Measurements from ENCODE around the gene IRAK2.
A peak's percentile ranks its signal among the peaks of the same experiment; 100 is the strongest.

Gene IRAK2

GRCh38 chr3:10188804-10189556 lies 24.3 kb downstream of the IRAK2 start:
- DNase-seq (ENCODE audit: low read depth in 2 of 2) = no peak

DNA sequence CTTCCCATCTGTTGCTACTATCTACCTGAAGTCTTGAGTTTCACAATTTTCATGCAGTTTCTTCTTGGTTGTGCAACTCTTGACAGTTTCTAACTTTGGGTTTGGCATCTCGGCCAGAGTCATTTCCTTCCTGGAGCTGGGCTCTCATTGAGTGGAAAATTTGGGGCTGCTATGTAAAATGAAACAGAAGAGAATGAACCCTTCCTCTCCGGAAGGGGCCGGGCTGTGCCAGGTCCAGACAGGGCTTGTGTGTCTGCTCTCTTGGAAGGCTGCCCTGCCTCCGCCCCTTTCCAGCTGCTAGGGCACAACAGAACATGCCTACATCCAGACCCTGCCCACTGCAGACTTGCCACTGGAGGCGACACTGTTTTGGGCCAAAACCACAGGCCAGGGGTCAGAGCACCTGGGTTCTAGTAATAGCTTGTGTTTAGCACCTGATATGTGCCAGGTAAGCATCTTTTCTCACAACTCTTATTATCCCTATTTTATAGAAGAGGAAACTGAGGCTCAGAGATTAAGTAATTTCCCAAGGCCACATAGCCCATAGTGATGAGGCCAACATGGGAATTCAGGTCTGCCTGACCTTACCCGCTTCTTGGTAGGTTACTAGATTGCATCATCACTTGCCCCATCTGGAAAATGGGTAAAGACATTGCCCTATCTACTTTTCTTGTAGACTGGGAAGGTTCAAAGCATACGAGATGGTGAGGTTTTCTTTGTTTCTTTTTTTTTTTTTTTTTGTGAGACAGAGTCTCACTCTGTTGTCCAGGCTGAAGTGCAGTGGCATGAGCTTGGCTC lies 25.0 kb downstream of the IRAK2 start:
- no peak for DNase-seq (ENCODE audit: low read depth in 2 of 2)

DNA sequence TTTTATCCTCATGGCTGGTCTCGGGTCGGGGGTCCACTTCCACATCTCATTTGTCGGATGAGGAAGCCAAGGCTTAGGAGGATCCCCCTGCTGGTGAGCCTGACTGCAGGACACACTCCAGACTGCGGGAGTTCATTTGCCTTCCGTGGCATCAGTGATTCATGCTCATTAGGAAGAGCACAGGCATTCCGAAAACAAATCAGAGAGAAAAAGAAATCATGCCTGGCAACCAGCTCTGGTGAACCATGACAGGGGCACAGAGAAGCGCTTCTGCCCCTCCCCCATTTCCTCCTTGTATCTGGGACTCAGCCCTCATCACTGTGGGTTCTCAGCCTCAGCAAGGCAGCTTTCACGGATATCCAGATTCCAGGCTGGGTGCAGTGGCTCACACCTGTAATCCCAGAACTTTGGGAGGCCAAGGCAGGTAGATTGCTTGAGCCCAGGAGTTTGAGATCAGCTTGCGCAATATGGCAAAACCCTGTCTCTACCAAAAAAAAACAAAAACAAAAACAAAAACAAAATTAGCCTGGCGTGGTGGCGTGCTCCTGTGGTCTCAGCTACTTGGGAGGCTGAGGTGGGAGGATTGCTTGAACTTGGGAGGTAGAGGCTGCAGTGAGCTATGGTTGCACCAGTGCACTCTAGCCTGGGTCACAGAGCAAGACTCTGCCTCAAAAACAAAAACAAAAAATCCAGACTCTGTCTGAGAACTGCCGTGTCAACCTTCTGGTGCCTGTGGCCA lies 28.4 kb downstream of the IRAK2 start:
- DNase-seq (ENCODE audit: low read depth in 2 of 2) = peak in 1 of 2 donors; percentile 26

- no peak for DNase-seq (ENCODE audit: low read depth in 2 of 2)
Measured at GRCh38 chr3:10193692-10194327, 29.1 kb downstream of the IRAK2 start.

DNA sequence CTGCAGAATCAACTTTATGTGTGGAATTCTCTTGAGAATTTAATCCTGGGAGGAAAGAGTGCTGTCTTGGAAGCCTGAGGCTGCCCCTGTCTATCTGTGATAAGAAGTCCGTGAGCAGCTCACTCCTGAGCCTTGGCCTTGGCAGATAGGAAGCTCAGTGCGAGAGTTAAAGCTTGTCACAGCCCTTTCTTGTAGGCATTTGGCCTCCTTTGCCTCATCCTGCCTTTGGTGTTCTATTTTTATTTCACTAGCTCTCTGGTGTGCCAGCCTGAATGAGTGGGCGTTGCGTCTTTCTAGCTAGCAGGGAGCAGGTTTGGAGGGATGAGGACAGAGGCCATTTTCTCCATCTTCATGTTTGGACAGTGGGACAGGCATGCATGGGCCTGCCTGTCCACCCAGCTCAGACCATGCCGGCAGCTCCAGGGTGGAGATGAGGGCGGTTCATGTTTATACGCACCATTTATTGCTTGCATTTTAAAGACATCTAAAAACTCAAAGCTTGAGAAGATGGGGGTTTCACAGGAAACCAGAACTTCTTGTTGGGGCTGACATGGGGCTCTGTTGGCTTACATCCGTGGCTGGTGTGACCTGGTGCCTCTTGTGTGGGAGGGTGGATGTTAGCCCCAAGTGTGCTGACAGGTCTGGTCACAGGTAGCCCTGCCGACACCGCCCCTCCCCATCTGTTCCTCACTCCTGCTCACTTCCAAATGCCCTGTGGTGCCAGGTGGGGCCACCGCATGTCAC lies 29.8 kb downstream of the IRAK2 start:
- DNase-seq (ENCODE audit: low read depth in 2 of 2) = peak in 1 of 2 donors; percentile 22

- DNase-seq (ENCODE audit: low read depth in 2 of 2) = no peak
Measured at GRCh38 chr3:10195366-10196089, 30.8 kb downstream of the IRAK2 start.

DNA sequence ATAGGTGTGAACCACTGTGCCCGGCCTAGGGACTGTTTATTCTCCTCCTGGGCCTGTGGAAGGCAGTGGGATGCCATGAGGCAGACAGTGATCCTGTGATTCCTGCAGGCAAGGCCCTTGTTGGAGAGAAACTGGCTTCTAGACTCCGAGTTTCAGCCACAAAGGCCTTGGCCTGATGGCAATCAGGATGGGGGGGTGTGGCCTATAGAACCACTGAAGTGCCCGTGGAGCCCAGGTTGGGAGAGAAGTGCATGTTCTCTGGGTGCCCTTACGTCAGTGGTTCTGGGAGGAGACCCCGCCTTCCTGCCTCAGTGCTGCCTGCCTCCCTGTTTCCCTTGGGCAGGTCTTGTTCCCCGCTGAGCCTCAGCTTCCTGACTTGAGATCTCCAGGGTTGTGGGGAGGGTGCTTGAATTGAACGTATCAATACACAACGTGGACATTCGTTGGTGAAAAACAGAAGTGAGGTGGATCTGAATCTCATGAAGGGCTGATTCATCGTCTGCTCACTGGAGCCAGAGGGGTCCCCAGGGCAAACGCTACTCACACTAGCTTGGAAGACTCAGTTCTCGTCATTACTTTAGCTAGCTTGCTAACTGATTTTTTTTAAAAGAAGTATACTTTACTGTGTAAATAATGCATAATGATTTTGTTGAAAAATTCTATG lies 31.8 kb downstream of the IRAK2 start:
- no peak for DNase-seq (ENCODE audit: low read depth in 2 of 2)

- DNase-seq (ENCODE audit: low read depth in 2 of 2) = no peak
Measured at GRCh38 chr3:10198226-10198625, 33.5 kb downstream of the IRAK2 start.

DNA sequence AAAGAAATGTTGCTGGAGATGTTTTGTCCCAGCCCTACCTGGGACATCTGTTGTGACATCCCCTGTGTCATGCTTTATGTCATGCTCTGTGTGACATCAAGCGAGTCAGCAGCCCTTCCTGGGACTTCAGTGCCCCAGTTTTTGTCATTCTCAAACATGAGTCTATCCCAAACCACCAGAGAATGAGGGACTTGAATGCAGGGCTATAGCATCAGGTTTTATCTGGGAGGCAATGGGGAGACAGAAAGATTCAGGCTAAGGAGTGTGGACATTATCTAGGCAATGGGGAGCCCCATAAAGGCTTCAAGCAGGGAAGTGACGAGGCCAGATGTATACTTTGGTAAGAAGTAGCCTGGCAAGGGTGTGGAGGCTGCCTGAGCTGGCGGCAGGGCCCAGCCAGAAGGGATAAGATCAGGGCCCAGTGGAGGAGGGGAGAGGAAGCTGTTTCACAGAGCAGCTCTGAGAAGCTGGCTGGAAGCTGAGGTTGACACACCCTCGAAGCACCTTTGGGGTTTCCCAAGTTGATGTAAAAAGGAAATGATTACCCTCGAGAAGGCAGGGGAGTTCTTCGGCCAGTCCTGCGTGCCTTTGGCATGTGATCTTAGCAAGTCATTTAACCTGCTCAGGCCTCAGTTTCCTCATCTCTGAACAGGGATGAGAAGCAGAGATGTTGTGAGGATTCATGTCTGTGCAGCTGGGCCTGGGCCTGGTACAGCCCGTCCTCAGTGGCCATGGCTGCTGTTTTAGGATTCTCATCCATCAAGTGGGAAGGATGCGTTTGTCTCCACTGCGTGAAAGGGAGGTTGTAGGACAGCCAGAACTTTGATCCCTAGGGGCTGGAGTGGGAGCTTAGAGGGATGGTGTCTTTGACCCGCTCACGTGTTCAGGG lies 34.3 kb downstream of the IRAK2 start:
- DNase-seq (ENCODE audit: low read depth in 2 of 2) = peak in 1 of 2 donors; percentile 54

DNA sequence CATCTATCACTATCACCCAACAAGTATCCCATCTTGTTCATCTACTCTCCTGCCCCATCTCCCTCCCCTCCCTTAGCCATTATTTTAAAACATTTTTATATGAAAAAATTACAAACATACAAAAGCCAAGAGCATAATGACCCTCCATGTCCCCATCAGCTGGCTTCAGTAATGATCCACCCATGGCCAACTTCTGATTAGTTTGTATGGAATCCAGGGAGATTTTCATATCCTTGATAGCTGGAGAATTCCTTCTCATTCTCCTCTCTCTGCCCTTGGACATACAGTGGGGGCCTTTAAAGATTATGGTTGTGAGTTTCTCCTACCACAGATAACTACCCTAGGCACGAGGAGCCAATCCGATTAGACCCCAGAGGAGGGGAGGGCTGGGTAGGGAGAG lies 40.2 kb downstream of the IRAK2 start:
- no peak for DNase-seq (ENCODE audit: low read depth in 2 of 2)

DNA sequence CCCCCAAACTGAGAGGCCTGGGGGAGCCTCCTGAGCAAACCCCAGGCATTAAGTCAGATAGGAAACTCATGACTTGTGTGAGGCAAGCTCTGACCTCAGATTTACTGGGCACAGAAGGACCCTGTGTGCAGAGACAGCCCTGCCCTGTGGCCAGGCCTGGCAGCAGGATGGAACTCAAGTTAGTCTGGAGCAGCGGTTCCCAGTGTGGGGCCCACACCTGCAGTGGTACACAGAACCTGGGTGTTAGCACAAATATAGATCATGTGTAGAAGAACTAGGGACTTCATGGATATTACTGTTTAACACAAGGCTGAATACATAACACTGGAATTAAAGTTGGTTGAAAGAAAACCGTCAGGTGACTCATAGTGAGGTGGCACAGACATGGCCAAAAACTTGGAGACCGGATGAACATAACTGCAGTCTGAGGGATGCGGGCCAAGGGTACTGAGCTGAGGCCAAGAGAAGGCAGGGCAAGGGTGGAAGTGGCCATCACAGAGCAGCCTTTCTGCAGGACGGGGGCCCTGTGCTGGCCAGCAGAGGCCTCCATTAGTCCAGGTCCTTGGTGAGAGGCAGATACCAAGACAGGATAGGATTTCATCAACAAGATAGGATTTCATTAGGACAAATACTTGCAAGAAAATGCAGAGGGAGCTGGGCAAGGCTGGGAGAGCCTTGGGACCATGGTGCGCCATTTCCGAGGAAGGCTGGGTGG lies 40.9 kb downstream of the IRAK2 start:
- DNase-seq (ENCODE audit: low read depth in 2 of 2) = no peak

GRCh38 chr3:10206166-10206511 lies 41.4 kb downstream of the IRAK2 start:
- no peak for DNase-seq (ENCODE audit: low read depth in 2 of 2)

DNA sequence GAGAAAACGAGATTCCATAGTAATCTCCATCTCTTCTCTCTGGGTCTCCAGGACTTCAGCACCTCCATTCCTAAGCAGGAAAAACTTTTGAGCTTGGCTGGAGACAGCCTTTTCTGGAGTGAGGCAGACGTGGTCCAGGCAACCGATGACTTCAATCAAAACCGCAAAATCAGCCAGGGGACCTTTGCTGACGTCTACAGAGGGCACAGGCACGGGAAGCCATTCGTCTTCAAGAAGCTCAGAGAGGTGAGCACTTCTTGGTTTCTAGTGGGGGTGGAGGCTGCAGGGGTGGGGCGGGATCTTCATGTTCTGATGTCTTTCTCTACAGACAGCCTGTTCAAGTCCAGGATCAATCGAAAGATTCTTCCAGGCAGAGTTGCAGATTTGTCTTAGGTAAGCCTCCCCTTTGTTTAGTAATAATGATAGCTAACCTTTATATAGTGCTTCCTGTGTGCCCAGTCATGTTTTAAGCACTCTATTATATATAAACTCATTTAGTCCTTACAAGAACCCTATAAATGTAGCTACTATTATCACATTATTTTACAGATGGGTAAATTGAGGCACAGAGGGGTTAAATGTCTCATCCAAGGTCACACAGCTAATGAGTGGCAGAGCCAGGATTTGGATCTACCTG lies 48.6 kb downstream of the IRAK2 start:
- DNase-seq (ENCODE audit: low read depth in 2 of 2) = no peak

- DNase-seq (ENCODE audit: low read depth in 2 of 2) = no peak
Measured at GRCh38 chr3:10215578-10216368, 51.1 kb downstream of the IRAK2 start.

DNA sequence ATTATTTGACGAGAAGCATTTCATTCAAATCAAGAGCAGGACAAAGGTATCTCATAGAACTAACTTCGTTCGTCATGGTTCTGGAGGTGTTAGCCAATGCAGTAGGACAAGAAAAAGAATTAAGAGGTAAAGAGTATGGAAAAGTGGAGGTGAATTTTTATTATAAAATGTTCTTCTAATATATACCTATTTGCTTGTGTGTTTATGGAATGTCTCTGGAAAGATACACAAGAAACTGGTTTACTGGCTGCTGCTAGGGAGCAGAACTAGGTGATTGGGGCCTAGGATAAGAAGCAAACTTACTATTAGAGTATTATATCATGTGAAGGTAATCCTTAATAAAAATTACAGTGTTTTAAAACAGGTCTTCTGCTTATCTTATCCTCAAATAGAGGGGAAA lies 52.6 kb downstream of the IRAK2 start:
- DNase-seq (ENCODE audit: low read depth in 2 of 2) = no peak

DNA sequence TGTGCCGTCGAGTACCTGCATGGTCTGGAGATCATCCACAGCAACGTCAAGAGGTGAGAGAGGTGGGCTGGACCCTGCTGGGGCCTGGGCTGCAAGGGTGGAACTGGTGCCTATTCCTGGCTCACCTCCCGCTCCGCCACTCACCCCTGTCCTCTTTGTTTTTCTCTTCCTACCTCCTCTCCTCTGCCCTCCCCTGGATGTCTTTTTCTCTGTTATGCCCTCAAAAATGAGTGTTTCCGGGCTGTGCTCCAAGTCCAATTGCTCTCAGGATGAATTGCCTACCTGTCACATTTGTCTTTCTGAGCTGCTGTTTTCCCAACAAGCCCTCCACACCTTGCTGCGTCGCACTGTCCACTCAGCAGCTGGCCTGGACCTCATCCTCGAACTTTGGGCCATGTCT lies 55.0 kb downstream of the IRAK2 start:
- DNase-seq (ENCODE audit: low read depth in 2 of 2) = no peak

Measured in stimulated activated CD8-positive, alpha-beta memory T cell treated with anti-CD3 and anti-CD28 coated beads, Interleukin-2, amount 100 ng/mL, for 1 hour (primary cell).